ENCODE results near the gene CDH4.

CDH4 gene

GRCh38 chr20:61560361-61560853 lies 308.3 kb downstream of the CDH4 start:
- DNase-seq (ENCODE audit: low read depth), result peak; percentile 5

- DNase-seq (ENCODE audit: low read depth), result no peak
Observed at GRCh38 chr20:61561111-61561830, 309.2 kb downstream of the CDH4 start.

- DNase-seq (ENCODE audit: low read depth), result no peak
Observed at GRCh38 chr20:61562491-61562890, 310.4 kb downstream of the CDH4 start.

- DNase-seq (ENCODE audit: low read depth), result no peak
Observed at GRCh38 chr20:61562897-61563504, 310.9 kb downstream of the CDH4 start.

GRCh38 chr20:61564628-61565027 lies 312.6 kb downstream of the CDH4 start:
- DNase-seq (ENCODE audit: low read depth), result no peak

- DNase-seq (ENCODE audit: low read depth), result no peak
Observed at GRCh38 chr20:61565791-61566190, 313.7 kb downstream of the CDH4 start.

GRCh38 chr20:61566691-61567090 lies 314.6 kb downstream of the CDH4 start:
- DNase-seq (ENCODE audit: low read depth), result no peak

GRCh38 chr20:61567204-61567603 lies 315.1 kb downstream of the CDH4 start:
- no peak for DNase-seq (ENCODE audit: low read depth)

GRCh38 chr20:61569825-61570224 lies 317.8 kb downstream of the CDH4 start:
- no peak for DNase-seq (ENCODE audit: low read depth)

GRCh38 chr20:61570646-61571195 lies 318.7 kb downstream of the CDH4 start:
- no peak for DNase-seq (ENCODE audit: low read depth)

- DNase-seq (ENCODE audit: low read depth), result no peak
Observed at GRCh38 chr20:61571221-61571620, 319.2 kb downstream of the CDH4 start.

GRCh38 chr20:61571916-61572711 lies 320.1 kb downstream of the CDH4 start:
- DNase-seq (ENCODE audit: low read depth), result no peak

GRCh38 chr20:61572789-61573188 lies 320.7 kb downstream of the CDH4 start:
- no peak for DNase-seq (ENCODE audit: low read depth)

- no peak for DNase-seq (ENCODE audit: low read depth)
Observed at GRCh38 chr20:61573415-61574305, 321.6 kb downstream of the CDH4 start.

GRCh38 chr20:61575151-61575937 lies 323.3 kb downstream of the CDH4 start:
- DNase-seq (ENCODE audit: low read depth), result no peak

- DNase-seq (ENCODE audit: low read depth), result no peak
Observed at GRCh38 chr20:61576372-61576771, 324.3 kb downstream of the CDH4 start.

- no peak for DNase-seq (ENCODE audit: low read depth)
Observed at GRCh38 chr20:61577065-61577464, 325.0 kb downstream of the CDH4 start.

- no peak for DNase-seq (ENCODE audit: low read depth)
Observed at GRCh38 chr20:61579908-61580307, 327.8 kb downstream of the CDH4 start.

GRCh38 chr20:61580958-61581824 lies 329.1 kb downstream of the CDH4 start:
- DNase-seq (ENCODE audit: low read depth), result no peak

GRCh38 chr20:61581825-61582188 lies 329.7 kb downstream of the CDH4 start:
- DNase-seq (ENCODE audit: low read depth), result no peak

Measured in iris pigment epithelial cell (primary cell).